Psoas muscle (tissue), 8 donors: ENCODE results near the gene ATP6V1F. TPM values are rescaled to one million over a fixed set of nuclear protein-coding genes. Genes with fewer than 3 reads are reported as not detected.
A peak's percentile ranks its signal among the peaks of the same experiment; 100 is the strongest.

ENCODE experiments used
- ATAC-seq, 4 donors: fragments of 200-7000 bp; cut with Tn5 transposase; one replicate each; pipeline ENCODE4 v1.9.1; 2020; ENCODE audit warnings: moderate library complexity in 3 of 4, mild to moderate bottlenecking in 2 of 4
- DNase-seq, 2 donors: peaks; one replicate each; pipeline ENCODE4 v3.0.0-alpha.2; 2020
- H3K27ac ChIP-seq: fragments of 200-600 bp; one replicate; pipeline ENCODE4 v1.8.0; 2022
- H3K27me3 ChIP-seq, 3 donors: fragments of 200-600 bp in 1 of 3; one replicate each; pipeline versions ENCODE4 v1.6.1 to v1.8.0; 2013 to 2022; ENCODE audit warnings: low read length in 2 of 3, mild to moderate bottlenecking in 2 of 3, moderate library complexity in 1 of 3; ENCODE audit not compliant: insufficient read depth in 3 of 3
- H3K36me3 ChIP-seq, 2 donors: fragments of 200-600 bp in 1 of 2; one replicate each; pipeline versions ENCODE4 v1.6.1 to v1.8.0; 2013 to 2022; ENCODE audit warnings: low read depth in 1 of 2, mild to moderate bottlenecking in 1 of 2, moderate library complexity in 1 of 2; ENCODE audit not compliant: insufficient read depth in 1 of 2
- H3K4me1 ChIP-seq: fragments of 200-600 bp; one replicate; pipeline ENCODE4 v1.8.0; 2022
- H3K4me3 ChIP-seq: fragments of 200-600 bp; one replicate; pipeline ENCODE4 v1.8.0; 2022; ENCODE audit warnings: mild to moderate bottlenecking
- H3K9me3 ChIP-seq: fragments of 200-600 bp; one replicate; pipeline ENCODE4 v1.8.0; 2022
- CTCF ChIP-seq: fragments of 200-600 bp; IDR thresholded peaks from one replicate; pipeline ENCODE4 v1.8.0; 2022; ENCODE audit warnings: antibody characterized with exemption
- WGBS, 3 donors: extraction: QIAGEN DNeasy Blood & Tissue Kit; methylation state at CpG; one replicate each; pipeline versions ENCODE4 v1.1.6 to v1.1.7; 2013; 5-methylcytosine and 5-hydroxymethylcytosine counted together
- intact Hi-C, 2 donors: fragments of 100-400 bp; cut with DNase I; formaldehyde crosslinking; loops; one replicate each; pipeline versions ENCODE4 v1.11.0 to v1.14.2; 2022
- polyA plus RNA-seq, 3 donors: library from polyadenylated mRNA; stranded (reverse); fragments of 200-250 nt; gene quantifications; one replicate each; pipeline ENCODE4 v1.2.3, GENCODE V29; 2013
- total RNA-seq, 4 donors: library from RNA; stranded (reverse); fragmentation: NEBNext Ultra II Directional in 2 of 4; extraction: Animal tissue kit (Norgen Biotek cat#: 25700) in 2 of 4; gene quantifications; one replicate each; pipeline versions ENCODE4 v1.2.1 to v1.2.4, GENCODE V29; 2021 to 2023
- donor health status: healthy with polysubstance abuse.
- donor health status: DM: no; HTN: no; CAD: no; lungs with moderate emphysema.
- donor health status: Bipolar disorder and iron deficiency.
- donor health status: healthy.
- donor health status: DM: yes; HTN: yes; CAD: no.
- donor health status: DM: no; HTN: no; CAD: no.
- donor health status: DM: no; HTN: no; CAD: no.
- donor health status: DM: yes; HTN: yes; CAD: no.

Gene ATP6V1F
- total and polyA plus RNA-seq, 7 donors: 103 to 210 (median 143) TPM

DNA sequence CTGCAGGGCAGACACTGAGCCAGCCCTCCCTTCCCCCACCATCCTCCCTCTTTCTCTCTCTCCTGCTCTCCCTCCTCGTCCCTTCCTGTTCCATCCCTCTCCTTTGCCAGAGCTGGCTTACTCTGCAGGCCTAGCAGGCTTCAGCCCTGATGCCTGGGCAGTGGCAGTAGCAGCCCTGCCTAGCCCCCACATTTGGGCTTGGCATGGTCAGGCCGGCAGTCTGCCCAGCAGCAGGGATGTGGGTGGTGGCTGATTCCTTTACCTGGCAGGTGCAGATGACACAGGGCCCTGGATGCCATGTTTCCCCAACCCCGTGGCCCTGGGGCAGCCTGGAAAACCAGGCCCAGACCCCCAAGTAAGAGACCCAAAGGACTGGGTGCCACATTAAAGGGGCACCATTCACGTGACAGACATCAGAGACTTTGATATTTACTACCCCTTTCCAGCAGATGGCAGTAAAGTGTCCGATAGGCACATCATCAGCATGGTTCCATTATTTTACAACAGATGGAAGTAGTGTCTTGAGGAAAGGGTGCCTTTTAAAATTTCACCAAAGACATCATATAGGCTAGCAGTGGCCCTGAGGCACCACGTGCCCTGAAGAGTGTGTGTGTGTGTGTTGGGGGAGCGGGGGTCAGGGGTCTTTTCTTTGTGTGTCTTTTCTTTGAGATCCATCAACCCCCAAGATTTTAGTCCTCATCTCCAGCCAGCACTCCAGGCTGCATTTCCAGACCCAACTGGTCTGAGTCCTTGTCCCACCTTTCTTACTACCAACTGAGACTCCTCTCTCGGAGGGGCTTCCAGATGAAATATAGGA lies 41.9 kb downstream of the ATP6V1F start:
- Histone ChIP-seq H3K4me1 (no peaks in the 10 kb centered on the region), H3K27me3 (peaks cover 0 to 24% (median 10%) of the 10 kb centered on the region in 3 donors), H3K36me3 (no peaks in the 10 kb centered on the region), H3K27ac (no peak overlapping the region), H3K9me3 (peaks cover 5% of the 10 kb centered on the region), H3K4me3 (no peak overlapping the region)
- ATAC-seq (peak; percentile 49 to 85 (median 63)), DNase-seq (no peak)
- peak; percentile 66 for TF ChIP-seq CTCF
- intact Hi-C loops: loop anchor here in 1 of 2 donors (2.0 kb wide), 1 partner anchor 186 kb away; no protein-coding TSS in a partner anchor
- 38 to 42% (median 42%) methylated on average over 7 to 8 of the region's 8 CpGs for WGBS, 3 donors

DNA sequence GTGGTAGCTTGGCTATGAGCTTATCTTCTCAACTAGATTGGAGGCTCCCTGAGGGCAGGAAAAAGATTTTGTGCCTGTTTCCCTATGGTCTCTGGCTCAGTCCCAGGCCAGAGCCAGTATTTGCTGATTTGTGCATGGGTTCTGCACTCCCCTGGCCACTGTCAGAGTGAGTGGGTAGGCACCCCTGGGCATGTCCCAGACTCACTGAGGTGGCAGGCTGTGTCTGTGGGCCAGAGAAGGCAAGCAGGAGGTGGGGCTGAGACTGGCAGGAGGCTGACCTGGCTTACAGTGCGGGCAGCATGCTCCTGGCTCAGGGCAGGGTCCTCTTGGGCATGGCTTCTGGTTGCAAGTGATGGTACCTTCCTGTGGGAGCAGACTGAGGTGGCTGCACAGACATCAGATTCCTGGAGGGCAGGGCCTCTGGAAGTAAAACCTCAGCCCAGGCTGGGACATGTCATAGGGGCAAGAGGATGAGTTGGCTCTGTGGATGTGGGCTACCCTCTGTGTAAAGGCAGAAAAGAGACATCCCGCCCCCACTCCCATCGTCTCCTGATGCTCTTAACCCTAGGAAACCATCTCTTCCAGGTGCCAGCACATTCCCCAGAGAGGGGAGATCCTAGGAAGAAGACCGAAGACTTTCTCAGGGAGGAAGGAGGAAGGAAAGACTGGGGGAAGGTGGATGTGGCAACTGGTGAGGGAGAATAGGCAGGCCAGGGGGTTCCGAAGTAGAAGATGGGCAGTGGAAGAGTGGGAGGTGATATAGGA lies 43.5 kb downstream of the ATP6V1F start:
- whole genome bisulfite sequencing, 3 donors: 82 to 87% (median 83%) methylated on average over 5 of the region's 5 CpGs
- ATAC-seq: no peak
- no peak for TF ChIP-seq CTCF
- H3K4me3 ChIP-seq: no peak overlapping the region
- H3K9me3 ChIP-seq: no peaks in the 10 kb centered on the region
- no peak for DNase-seq
- H3K27me3 ChIP-seq: peaks cover 0 to 39% (median 20%) of the 10 kb centered on the region in 3 donors
- no peaks in the 10 kb centered on the region for H3K36me3 ChIP-seq
- intact Hi-C loops: loop anchor here in 1 of 2 donors (1.0 kb wide), 1 partner anchor 185 kb away; no protein-coding TSS in a partner anchor
- H3K4me1 ChIP-seq: no peaks in the 10 kb centered on the region
- no peak overlapping the region for H3K27ac ChIP-seq

DNA sequence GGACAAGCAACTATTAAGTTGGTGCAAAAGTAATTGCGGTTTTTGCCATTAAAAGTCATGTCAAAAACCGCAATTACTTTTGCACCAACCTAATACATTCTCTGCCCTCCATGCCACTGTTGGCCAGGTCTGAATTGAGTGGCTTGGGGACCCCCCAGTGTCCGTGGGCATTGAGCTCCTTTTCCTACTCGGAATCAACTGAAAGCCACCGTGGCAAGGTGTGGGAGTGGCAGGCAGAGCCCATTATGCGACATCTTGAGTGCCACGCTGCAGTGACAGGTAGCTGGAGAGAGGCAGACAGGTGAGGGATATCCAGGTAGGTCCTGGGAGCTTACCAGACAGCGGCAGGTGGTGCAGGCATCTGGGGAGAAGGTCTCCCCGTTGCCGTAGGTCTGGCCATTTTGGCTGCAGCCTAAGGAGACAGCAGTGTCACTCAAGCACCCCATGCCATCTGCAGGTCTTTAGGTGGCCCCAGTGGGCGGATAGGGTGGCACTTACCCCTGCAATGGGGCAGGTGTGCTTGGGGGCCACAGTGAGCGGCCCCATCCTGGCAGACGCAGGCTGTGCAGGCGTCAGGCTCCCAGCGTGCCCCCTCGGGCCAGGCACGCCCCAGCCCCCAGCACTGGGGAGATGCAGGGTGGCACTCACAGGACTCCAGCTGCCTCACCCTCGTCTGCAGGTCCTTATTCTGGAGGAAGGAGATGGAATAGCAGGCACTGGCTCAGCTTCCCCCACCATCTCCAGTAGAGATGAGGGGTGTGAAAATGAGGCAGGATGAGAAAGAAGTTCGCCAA lies 44.3 kb downstream of the ATP6V1F start:
- TF ChIP-seq CTCF: no peak
- intact Hi-C loops: loop anchor here in 1 of 2 donors (1.0 kb wide), 1 partner anchor 184 kb away; no protein-coding TSS in a partner anchor
- 82 to 86% (median 84%) methylated on average over 19 of the region's 19 CpGs for WGBS, 3 donors
- Histone ChIP-seq H3K36me3 (no peaks in the 10 kb centered on the region), H3K27me3 (peaks cover 0 to 47% (median 20%) of the 10 kb centered on the region in 3 donors), H3K4me1 (no peaks in the 10 kb centered on the region), H3K9me3 (no peaks in the 10 kb centered on the region), H3K27ac (no peak overlapping the region), H3K4me3 (no peak overlapping the region)
- no peak for DNase-seq
- no peak for ATAC-seq

DNA sequence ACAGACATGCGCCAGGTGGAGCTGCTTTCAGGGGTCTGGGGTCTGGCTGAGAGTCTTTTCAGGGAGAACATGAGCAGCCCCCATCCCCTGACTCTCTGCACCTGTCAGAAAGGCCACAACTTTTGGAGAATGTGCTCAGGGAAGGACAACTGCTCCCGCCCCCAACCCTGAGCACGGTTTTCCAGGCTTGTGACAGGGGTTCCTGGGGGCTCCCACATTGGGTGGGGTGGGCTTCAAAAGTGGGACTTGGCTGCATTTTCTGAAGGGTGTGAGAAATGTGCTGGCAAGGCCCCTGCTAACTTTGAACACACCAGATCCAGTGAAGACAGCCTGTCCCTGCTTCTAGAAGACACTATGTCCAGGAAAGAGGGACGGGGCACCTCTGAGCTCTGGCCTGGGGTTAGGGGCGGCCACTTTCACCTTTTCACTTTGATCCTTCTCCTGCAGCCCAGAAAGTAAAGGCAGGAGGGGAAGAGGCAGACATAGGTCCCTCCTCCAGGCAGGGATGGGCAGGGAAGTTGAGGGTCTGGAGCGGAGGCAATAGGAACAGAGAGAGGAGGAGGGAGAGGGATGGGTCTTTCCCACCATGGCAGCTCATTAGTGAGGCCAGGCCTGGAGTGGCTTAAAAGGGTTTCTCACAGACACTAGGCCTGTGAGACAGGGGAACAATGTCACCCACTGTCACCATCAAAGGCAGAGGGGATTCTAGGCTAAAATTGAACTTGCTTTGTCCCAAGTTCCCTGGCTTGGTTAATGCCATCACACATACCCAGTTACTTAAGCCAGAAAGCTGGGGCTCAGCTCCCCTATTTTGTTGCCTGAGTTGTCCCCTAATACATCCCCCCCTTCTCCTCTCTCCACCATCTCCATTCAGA lies 46.3 kb downstream of the ATP6V1F start:
- no peak overlapping the region for H3K4me3 ChIP-seq
- ATAC-seq: no peak
- 86 to 90% (median 88%) methylated on average over 6 of the region's 6 CpGs for WGBS, 3 donors
- H3K9me3 ChIP-seq: no peaks in the 10 kb centered on the region
- TF ChIP-seq CTCF: no peak
- H3K36me3 ChIP-seq: no peaks in the 10 kb centered on the region
- H3K27me3 ChIP-seq: peaks cover 0 to 56% (median 21%) of the 10 kb centered on the region in 3 donors
- intact Hi-C loops: no loop called here
- no peak for DNase-seq
- no peak overlapping the region for H3K27ac ChIP-seq
- no peaks in the 10 kb centered on the region for H3K4me1 ChIP-seq
